Iris pigment epithelial cell (primary cell): ENCODE measurements around the gene IQCM.

Experiments
- DNase-seq: peaks from one replicate; pipeline ENCODE4 v3.0.0-alpha.2; 2011; ENCODE audit warnings: low read depth

The IQCM gene

GRCh38 chr4:149711593-149712365 lies 103.9 kb downstream of the IQCM start:
- no peak for DNase-seq

DNA sequence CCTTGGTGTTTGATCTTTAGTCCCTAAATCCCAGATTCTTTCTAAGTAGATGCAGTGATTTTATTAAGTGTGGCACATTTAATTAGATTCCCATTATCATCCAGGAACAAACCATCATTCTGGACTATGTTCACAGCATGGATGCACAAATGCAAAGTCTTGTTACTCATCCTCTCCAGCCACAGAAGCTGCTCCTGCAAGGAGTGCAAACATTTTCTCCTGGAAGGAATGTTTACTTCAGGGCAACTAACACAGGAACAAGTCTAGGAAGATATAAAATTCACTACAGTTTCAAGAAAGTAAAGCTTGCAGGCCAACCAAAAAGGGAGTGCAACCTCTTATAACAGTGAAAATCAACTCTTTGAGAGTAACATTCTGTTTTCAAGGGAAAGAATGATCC lies 106.0 kb downstream of the IQCM start:
- peak; percentile 36 for DNase-seq

- DNase-seq: peak; percentile 53
These were observed 107.0 kb downstream of the IQCM start for GRCh38 chr4:149708513-149709130.

GRCh38 chr4:149707862-149708261 lies 107.8 kb downstream of the IQCM start:
- DNase-seq: no peak

GRCh38 chr4:149706942-149707341 lies 108.7 kb downstream of the IQCM start:
- DNase-seq: peak; percentile 50

- no peak for DNase-seq
These were observed 113.0 kb downstream of the IQCM start for GRCh38 chr4:149702414-149703293.

DNA sequence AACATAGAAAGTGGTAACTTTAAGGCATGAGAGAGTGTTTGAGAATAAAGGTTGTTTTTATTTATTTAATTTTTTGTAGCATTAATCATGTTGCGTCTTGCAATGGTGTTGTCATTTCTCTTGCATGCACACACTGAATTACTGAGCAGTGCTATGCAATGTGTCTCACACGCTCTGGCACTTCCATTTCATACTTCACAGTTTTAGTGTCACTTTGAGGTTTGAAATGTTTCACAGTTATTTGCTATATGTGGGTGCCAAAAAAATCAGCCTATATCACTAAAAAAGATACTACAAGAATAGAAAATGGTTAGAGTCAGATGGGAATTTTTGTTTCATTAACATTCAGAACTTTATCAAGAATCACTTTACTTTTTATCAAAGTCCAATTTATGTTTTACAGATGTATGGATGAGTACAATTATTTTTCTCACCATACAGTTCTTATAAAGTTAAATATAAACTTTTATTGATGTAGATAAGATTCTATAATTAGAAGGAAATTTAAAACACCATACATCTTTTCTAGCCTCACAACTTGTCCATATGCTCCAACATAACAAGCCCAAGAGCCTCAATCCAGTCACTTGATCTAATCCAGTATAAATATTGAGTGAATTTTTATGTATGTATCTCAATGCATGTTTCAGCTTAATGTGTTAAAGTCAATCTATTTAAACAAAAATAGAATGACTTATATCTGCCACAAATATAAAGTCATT lies 114.0 kb downstream of the IQCM start:
- no peak for DNase-seq

- DNase-seq: no peak
These were observed 115.4 kb downstream of the IQCM start for GRCh38 chr4:149700272-149700671.

DNA sequence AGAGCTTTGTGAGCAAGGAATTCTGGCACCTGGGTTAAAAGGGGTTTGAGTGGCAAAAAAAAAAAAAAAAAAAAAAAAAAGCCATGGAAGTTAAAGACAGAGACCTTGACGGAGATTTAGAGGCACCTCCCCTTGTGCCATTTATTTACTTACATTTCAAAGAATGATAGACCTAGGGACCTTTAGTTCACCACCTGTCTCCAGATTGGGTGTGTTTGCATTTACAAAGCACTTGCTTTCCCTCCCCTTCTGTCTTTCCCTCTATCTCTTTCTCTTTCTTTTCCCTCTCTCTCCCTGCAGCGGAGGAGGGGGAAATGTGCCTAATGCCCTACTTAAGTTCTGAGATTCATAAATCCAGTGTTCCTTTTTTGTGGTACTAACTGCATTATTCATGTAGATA lies 116.0 kb downstream of the IQCM start:
- no peak for DNase-seq

- DNase-seq: no peak
These were observed 124.9 kb downstream of the IQCM start for GRCh38 chr4:149690726-149691125.

GRCh38 chr4:149684516-149684915 lies 131.1 kb downstream of the IQCM start:
- no peak for DNase-seq

DNA sequence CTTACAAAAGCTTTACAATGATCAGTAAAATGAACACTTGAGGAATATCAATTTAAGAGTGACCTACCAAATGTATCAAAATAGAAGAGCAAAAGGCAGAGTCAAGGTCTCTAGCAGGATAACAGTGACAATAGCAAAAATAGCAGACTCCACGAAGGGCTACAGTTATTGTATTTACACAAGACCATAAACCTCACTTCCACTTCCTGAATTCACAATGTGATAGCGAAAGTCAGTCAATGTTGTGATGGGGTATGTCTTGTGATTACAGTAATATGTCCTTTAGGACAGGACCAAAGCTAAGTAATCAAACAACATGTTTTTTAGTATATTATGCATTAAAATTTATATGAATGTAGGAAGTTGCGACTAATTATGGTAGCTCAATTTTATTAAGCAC lies 139.6 kb downstream of the IQCM start:
- DNase-seq: no peak

DNA sequence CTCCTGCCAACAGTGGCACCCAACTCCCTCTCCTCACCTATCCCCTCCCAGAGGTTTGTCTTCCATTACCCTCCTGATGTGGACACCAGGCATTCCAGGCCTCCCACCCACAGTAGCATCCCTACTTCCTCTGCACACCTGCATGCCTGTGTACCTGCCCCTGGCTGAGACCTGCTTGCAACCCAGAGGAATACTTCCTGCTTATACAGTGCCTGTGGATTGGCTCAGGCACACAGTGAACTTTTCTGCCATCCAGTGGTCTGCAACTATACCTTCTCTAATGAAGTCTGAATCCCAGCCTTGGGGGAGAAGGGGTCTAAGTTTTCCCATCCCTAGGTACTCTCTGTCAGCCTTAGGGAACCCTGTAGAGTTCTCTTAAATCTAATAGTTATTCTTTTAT lies 169.9 kb downstream of the IQCM start:
- no peak for DNase-seq

DNA sequence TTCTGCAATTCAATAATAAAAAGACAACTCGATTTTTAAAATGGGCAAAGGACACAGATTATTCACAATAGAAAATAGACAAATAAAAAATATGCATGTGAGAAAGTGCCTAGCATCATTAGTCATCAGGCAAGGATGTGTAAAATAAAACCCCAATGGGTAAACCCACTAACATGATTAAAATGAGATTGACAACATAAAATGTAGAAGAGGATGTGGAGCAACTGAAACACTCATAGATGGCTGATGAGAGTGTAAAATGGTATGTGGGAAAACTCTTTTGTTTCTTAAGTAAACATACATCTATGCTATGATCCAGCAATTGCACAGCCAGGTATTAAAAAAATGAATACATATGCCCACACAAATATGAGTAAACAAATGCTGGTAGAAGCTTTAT lies 177.6 kb downstream of the IQCM start:
- peak; percentile 64 for DNase-seq

DNA sequence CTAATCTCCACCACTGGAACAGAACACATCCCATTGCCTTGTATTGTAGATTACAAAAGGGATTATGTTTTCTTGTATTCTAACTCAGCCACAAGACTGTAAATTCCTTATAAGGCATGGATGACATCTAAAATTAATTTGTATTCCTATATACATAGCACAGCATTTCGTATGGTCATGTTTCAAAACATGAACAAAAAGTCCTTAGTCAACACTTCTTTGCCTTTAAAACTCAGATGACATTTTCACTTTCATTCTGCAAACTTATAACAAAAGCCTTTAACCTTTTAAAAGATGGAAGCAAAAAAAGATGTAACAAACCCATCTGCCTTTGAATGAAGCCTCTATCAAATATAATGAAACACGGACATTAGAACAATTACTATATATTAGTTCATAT lies 181.3 kb downstream of the IQCM start:
- DNase-seq: no peak

- no peak for DNase-seq
These were observed 184.0 kb downstream of the IQCM start for GRCh38 chr4:149631629-149632028.

DNA sequence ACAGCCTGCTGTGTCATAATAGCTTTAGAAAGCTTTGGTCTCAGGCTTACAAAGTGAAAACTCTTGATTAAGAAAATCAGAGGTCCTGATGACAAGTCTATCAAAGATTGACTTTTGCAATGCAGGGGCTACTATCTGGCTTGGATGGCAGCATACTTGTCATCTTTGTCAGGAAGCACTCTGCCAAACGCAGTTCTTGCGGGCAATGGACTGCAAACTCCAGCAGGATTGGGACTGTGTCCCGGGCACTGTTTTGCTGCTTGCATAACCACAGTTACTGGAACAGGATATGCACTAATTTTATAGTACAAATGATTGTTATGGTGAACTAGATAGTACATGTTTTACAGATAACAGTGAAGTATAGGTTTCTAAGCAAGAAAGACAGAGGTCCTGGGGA lies 185.6 kb downstream of the IQCM start:
- no peak for DNase-seq

GRCh38 chr4:149605601-149606378 lies 209.9 kb downstream of the IQCM start:
- peak; percentile 58 for DNase-seq

DNA sequence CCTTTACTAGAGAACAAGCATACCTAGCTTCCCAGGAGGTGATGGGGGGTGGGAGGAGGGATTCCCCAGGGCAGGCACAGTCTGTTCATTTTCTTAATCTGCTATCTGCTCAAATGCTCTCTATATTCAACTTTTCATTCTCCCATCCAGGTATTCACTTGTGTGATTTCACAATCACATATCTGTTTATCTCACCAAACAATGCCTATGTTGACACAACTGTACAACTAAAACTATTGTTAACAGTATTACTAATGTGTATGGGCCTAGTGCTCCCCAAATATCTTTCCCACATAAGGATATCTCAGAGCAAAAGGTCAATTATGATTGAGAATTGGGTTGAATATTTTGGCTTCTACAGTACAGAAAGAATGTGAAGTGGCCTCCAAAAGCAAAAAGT lies 210.8 kb downstream of the IQCM start:
- no peak for DNase-seq

DNA sequence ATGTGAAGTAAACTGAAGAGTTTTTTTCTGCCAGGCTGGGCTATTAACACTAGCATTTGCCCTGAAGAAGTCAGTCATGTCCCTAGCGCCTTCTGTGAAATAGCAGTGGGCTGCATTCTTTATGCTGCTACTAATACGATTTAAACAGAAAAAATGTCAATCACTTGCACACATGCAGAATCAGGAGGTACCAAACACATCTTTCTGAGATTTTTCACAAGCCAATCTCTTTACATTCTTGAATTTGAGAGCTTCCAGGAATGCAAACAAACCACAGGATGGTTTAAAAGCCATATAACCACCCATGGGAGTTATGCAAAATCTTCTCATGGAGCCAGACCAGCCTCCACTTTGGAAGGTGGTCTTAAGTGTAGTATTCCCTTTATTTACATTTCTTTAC lies 220.1 kb downstream of the IQCM start:
- no peak for DNase-seq

- no peak for DNase-seq
These were observed 225.8 kb downstream of the IQCM start for GRCh38 chr4:149589826-149590225.
